GM18868 (cell line): Measurements from ENCODE around the gene SRC.

Experiments used
- ATAC-seq: cut with Tn5 transposase; IDR thresholded peaks from one replicate; pipeline ENCODE4 v1.9.1; 2021; ENCODE audit warnings: mild to moderate bottlenecking, moderate library complexity; ENCODE audit not compliant: unreplicated experiment

SRC gene

GRCh38 chr20:37393863-37394542 lies 48.1 kb downstream of the SRC start:
- ATAC-seq: no peak

- no peak for ATAC-seq
These were observed 48.8 kb downstream of the SRC start for GRCh38 chr20:37394543-37395409.

DNA sequence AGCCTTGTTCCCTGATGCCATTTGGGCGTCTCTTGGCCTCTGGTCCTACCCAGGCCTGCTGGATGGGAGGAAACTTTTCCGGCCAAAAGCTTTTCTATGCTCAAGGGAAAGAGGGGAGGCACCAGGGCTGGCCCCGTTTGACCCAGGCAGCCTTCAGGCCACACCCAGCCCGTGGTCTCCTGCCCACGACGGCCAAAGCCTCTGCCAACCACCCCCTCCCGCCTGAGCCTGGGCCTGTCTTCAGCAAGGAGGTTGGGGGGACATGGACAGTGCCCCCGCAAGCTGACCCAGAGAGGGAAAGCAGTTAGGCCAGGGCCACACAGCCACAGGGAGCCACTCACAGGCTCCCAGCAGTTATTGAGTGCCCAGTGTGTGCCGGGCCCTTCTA lies 49.5 kb downstream of the SRC start:
- no peak for ATAC-seq

- no peak for ATAC-seq
These were observed 50.0 kb downstream of the SRC start for GRCh38 chr20:37395921-37396415.

DNA sequence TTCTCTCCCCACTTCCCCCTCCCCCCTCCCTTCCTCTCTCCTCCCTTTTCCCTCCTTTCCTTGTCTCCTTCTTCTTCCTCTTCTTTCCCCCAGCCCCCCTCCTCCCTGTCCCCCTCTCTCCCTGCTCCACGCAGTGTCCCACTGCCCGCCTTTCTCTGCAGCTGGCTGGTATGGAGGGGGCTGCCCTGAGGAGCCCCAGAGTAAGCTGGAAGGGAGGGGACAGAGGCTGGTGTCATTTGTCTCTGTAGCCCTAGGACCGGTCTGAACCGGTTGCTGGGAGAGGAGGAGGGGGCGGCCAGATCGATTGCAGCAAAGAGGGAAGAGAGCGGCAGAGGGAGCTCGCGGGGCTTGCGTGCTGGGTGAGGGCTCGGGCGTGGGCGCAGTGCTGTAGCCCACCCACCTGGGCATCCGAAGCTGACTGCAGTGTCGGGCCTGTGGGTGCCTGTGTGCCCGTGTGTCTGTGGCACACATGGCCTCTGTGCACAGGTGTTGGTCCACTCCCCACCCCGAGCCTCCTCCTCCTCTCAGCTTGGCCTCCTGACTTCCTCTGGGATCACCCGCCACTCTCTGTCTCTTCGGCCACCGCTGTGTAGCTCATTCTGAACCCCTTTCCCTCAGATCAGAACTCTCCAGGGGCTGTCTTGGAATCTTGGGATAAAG lies 50.6 kb downstream of the SRC start:
- ATAC-seq: no peak

- no peak for ATAC-seq
These were observed 51.4 kb downstream of the SRC start for GRCh38 chr20:37397076-37397953.

DNA sequence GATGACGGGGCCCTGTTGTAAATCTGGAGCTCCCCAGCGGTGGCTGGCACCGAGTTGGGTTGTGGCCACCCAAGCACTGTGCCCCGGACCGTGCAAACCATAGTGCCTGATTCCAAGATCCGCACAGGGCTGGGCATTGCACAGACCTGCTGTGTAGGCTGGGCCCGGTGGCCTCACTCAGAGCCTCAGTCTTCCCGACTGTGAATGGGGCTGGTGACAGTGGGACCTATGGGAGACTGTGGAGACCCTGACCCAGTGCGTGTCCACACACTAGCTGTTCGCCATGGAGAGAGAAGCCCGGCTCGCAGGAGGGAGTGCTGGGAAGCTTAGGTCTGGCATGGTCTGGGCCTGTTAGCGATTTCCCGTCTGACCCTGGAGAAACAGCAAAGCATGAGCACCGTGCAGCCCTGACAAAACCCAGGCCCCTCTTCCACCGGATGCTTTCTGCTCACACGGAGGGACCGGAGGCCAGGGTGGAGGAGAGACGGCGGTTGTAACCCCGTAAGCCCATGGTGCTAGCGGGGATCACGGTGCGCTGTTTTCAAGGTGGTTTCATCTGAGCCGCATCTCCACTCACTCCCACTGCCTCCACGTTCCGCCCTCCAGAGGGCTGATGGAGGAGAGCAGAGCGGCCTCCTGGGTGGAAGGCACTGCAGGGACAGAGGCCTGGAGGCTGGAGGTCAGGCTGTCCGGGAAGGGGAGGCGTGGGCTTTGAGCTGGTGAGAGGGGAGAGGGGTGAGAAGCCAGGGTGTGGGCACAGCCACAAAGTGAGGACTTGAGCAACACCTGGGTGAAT lies 52.2 kb downstream of the SRC start:
- ATAC-seq: no peak

DNA sequence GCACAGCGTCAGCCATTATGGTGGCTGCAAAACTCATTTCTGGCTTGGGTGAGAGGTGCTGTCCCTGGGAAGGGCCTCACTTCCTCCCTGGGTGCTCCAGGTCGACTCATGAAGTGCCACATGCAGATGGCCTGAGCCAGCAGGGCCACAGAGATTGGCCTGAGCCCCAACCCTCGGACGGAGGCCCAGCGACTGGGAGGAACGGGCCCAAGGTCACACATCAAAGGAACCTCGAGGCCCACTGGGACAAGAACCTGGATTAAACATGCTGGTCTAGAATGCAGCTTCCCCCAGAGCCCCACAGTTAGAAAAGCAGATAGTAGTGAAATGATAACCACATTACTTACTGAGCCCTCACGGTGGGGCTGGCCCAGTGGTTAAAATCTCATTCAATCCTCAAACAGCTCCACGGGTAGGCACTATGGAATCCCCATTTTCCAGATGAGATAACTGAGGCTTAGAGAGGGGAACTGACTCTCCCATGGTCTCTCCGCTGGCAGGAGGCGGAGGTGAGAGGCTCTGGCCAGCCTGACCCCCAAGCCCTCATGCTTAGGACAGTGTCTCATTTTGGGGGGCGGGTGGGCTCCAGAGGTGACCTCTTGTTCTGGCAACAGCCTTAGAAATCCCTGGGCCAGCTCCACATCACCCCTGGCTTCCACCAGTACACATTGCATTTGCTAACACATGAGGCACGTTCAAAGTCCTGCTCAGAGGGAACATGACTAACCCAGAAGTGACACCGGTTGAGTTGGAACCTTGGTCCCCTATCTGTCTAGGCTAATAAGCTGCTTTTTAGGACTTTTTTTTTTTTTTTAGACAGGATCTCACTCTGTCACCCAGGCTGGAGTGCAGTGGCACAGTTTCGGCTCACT lies 53.0 kb downstream of the SRC start:
- no peak for ATAC-seq

DNA sequence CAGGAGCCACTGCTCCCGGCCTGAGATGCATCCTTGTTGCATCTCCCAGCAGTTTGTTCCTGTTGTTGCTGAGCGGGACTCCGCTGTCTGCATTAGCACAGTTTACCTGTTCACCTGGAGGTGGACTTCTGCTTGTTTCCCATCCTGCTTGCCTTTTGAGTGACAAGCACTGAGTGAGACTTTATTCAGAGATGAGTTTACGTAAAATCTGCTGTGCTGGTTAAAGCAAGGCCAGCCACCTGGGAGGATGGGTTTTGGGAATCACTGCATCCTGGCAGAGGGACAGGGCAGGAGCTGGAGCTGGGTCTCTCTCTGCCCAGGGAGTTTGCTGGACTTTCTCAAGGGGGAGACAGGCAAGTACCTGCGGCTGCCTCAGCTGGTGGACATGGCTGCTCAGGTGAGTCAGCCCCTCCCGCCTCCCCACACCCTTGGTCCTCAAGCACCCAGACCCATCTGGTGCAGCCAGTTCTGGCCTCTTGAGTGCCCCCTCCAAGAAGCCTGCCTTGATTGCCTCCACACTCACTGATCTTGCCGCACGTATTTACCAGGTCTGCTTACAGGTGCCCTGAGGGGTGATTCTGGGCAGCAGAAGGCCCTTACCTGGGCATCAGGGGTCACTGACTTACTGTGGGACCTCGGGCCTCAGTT lies 55.5 kb downstream of the SRC start:
- ATAC-seq: no peak

- ATAC-seq: no peak
These were observed 56.2 kb downstream of the SRC start for GRCh38 chr20:37401930-37402675.

DNA sequence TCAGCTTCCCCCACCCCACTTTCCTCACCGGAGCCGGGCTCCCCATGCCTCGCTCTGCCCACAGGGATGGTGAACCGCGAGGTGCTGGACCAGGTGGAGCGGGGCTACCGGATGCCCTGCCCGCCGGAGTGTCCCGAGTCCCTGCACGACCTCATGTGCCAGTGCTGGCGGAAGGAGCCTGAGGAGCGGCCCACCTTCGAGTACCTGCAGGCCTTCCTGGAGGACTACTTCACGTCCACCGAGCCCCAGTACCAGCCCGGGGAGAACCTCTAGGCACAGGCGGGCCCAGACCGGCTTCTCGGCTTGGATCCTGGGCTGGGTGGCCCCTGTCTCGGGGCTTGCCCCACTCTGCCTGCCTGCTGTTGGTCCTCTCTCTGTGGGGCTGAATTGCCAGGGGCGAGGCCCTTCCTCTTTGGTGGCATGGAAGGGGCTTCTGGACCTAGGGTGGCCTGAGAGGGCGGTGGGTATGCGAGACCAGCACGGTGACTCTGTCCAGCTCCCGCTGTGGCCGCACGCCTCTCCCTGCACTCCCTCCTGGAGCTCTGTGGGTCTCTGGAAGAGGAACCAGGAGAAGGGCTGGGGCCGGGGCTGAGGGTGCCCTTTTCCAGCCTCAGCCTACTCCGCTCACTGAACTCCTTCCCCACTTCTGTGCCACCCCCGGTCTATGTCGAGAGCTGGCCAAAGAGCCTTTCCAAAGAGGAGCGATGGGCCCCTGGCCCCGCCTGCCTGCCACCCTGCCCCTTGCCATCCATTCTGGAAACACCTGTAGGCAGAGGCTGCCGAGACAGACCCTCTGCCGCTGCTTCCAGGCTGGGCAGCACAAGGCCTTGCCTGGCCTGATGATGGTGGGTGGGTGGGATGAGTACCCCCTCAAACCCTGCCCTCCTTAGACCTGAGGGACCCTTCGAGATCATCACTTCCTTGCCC lies 57.4 kb downstream of the SRC start:
- no peak for ATAC-seq

- no peak for ATAC-seq
These were observed 58.5 kb downstream of the SRC start for GRCh38 chr20:37404461-37404890.

- ATAC-seq: no peak
These were observed 59.5 kb downstream of the SRC start for GRCh38 chr20:37405351-37405897.

- no peak for ATAC-seq
These were observed 60.4 kb downstream of the SRC start for GRCh38 chr20:37406010-37406998.

GRCh38 chr20:37407019-37407566 lies 61.2 kb downstream of the SRC start:
- no peak for ATAC-seq
